Aorta (tissue), 5 donors: ENCODE measurements around the gene MPHOSPH9. TPM values are rescaled to one million over a fixed set of nuclear protein-coding genes. Genes with fewer than 3 reads are reported as not detected.

Source experiments
- ATAC-seq: fragments of 200-7000 bp; cut with Tn5 transposase; one replicate; pipeline ENCODE4 v1.9.1; 2022; ENCODE audit warnings: moderate library complexity; ENCODE audit not compliant: low FRiP score
- DNase-seq, 2 donors: peaks; one replicate each; pipeline ENCODE4 v3.0.0-alpha.2; 2020
- H3K27ac ChIP-seq, 2 donors: one replicate each; pipeline ENCODE4 v1.5.1; 2013; ENCODE audit warnings: low read length in 2 of 2, mild to moderate bottlenecking in 2 of 2, moderate library complexity in 2 of 2, control low read depth in 1 of 2, inconsistent platforms in 1 of 2, low read depth in 1 of 2
- H3K27me3 ChIP-seq, 2 donors: one replicate each; pipeline ENCODE4 v1.6.1; 2013; ENCODE audit warnings: control low read depth in 1 of 2, low read length in 1 of 2, mild to moderate bottlenecking in 1 of 2, moderate library complexity in 1 of 2; ENCODE audit not compliant: insufficient read depth in 2 of 2, control insufficient read depth in 1 of 2
- H3K36me3 ChIP-seq, 2 donors: one replicate each; pipeline ENCODE4 v1.6.1; 2013; ENCODE audit warnings: control low read depth in 1 of 2, low read length in 1 of 2, mild to moderate bottlenecking in 1 of 2; ENCODE audit not compliant: insufficient read depth in 2 of 2, control insufficient read depth in 1 of 2
- H3K4me1 ChIP-seq, 2 donors: one replicate each; pipeline ENCODE4 v1.6.1; 2013; ENCODE audit warnings: low read length in 2 of 2, control low read depth in 1 of 2, mild to moderate bottlenecking in 1 of 2, moderate library complexity in 1 of 2; ENCODE audit not compliant: insufficient read depth in 2 of 2, control insufficient read depth in 1 of 2
- H3K4me3 ChIP-seq, 2 donors: one replicate each; pipeline ENCODE4 v1.5.1; 2013; ENCODE audit warnings: low read length in 2 of 2, control low read depth in 1 of 2, mild to moderate bottlenecking in 1 of 2
- H3K9me3 ChIP-seq: one replicate; pipeline ENCODE4 v1.6.1; 2013; ENCODE audit warnings: mild to moderate bottlenecking, low read length; ENCODE audit not compliant: control insufficient read depth
- WGBS, 2 donors: extraction: QIAGEN DNeasy Blood & Tissue Kit; methylation state at CpG; one replicate each; pipeline ENCODE4 v1.1.7; 2013; 5-methylcytosine and 5-hydroxymethylcytosine counted together
- intact Hi-C, 2 donors: fragments of 100-400 bp; cut with DNase I; formaldehyde crosslinking; loops; one replicate each; pipeline versions ENCODE4 v1.14.2 to v1.15.0; 2022
- polyA plus RNA-seq, 2 donors: library from polyadenylated mRNA; stranded (reverse); fragments of 200-250 nt; gene quantifications; one replicate each; pipeline ENCODE4 v1.2.3, GENCODE V29; 2013
- total RNA-seq, 2 donors: library from RNA; stranded (reverse); fragmentation: NEBNext Ultra II Directional; extraction: Animal tissue kit (Norgen Biotek cat#: 25700); gene quantifications; one replicate each; pipeline ENCODE4 v1.2.1, GENCODE V29; 2021
- donor health status: healthy with polysubstance abuse.
- donor health status: Bipolar disorder and iron deficiency.
- donor health status: DM: no; HTN: no; CAD: no.
- donor health status: DM: no; HTN: no; CAD: no.
- donor health status: DM: yes; HTN: yes; CAD: no.

Gene MPHOSPH9
- total and polyA plus RNA-seq, 4 donors = 2.0 to 25.1 (median 9.3) TPM

DNA sequence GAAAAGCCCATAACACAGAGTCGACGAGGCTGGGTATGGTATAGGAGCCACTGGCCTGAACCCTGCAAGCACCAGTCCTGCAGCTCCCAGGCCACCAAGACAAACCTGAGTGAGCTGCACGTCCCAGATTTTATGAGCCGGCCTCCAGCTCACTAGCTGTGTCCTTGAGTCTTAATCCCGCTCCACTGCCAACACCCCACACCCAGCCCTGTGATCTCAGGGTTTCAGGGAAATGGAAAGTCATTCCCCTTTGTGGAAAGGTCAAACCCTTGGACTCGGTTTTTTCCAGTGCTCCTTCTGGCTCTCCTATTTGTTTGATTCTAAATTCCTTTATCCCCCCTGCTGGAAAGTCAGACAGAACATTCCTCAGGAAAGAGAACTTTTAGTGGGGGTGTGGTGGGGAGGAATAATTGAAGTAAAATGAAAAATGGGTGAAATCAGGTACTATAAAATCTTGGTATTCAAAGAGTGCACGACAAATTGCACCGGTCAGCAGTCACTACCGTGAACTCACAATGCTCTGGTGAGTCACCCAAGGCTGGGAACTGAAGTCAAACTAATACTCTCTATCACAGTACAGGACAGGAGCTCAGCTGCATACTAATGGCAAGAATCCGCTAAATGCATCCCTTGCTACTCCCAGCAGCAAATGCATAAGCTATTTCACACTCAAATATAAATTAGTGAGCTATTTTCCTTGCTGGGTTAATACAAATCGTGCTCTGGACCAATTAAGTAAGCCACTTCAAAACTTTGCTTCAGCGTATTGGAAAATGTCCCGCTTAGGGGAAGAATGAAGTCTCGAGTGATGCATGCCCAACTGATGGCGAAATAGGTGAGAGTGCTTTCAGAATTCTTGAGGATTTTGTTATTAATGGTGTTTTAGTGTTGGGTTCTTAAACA lies 91.1 kb downstream of the MPHOSPH9 start:
- peak; percentile 77 to 83 for DNase-seq
- 57 to 59% methylated on average over 15 of the region's 15 CpGs for WGBS, 2 donors
- Histone ChIP-seq H3K27me3 (no peaks in the 10 kb centered on the region), H3K9me3 (no peaks in the 10 kb centered on the region), H3K27ac (peak overlapping the region in 1 of 2 donors; percentile 23), H3K4me1 (no peaks in the 10 kb centered on the region), H3K36me3 (no peaks in the 10 kb centered on the region), H3K4me3 (no peak overlapping the region)
- ATAC-seq = peak; percentile 85
- intact Hi-C loops = no loop called here

DNA sequence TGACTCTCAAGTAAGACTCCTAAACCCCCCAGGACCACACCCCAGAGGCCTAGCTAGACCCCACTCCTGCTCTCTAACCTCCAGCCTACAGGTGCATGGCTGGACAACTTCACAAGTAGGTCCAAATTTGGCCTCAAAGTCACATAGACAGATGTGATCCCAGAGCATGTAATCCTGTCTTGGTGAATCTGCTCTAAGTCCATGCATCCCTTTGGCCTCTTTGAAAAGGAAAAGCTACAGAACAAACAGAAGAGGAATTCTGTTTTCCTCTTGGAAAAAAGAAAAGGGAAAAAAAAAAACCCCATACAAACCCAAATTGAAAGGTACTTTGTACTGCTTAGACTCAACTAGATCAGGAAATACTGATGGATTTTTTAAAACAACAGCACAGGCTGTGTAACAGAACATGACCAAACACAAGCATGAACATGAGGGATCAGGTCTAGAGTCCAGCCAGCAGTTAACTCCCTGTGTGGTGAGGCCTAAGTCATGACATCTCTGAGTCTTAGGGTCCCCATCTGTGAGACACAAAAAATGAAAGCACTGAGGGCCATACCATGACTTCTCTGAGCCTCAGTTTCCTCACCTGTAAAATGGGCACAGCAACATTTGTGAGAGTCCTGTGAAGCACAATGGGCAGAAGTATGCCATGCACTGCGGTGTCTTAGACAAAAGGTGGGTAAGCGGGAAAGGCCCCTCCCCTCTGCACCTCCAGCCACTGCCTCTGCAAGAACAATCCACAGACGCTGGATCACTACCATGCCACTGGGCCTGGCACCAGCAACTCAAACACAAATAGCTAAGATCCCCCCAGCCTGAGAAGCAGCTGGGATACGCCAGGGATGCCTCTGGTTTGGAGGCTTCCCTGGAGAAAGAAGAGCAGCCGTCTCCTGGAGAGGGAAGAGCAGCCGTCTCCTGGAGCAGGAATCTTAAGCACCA lies 92.0 kb downstream of the MPHOSPH9 start:
- DNase-seq = no peak
- intact Hi-C loops = no loop called here
- Histone ChIP-seq H3K4me3 (no peak overlapping the region), H3K4me1 (no peaks in the 10 kb centered on the region), H3K36me3 (no peaks in the 10 kb centered on the region), H3K27ac (peak overlapping the region in 1 of 2 donors; percentile 41), H3K9me3 (no peaks in the 10 kb centered on the region), H3K27me3 (no peaks in the 10 kb centered on the region)
- peak; percentile 30 for ATAC-seq
- 90 to 93% methylated on average over 6 of the region's 6 CpGs for WGBS, 2 donors

DNA sequence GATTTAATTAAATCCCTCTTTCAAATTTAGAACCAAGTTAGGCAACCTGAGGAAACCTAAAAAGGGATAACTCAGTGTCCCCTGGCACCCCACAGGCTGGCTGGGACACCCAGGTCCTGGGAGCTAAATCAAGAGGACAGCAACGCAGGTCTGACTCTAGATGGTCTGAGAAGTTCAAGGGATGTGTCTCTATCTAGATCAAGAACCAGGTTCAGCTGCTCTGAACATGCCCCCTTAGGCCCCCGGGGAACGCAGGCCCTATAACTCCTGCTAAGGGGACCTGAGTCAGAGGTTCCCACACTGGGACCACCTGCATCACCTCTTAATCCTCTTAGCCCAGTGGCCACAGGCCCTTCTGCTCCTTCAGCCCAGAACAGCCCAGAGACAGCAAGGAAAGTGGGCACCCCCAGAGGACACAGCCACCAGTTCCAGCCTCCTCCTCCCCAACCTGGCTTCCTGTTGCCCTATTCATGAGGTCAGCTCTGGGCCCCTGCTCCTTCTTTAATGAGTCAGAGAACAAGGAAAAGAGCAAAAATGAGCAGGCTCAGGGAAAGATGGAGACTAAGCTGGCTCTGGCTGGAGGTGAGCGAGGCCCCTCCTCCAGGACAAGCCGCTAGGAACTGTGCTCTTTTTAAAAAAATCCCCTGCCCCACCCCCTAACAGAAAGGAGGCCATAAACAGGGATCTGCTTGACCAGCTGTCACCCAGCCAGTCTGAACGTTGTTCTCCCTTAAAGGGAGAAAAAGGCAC lies 92.8 kb downstream of the MPHOSPH9 start:
- H3K4me1 ChIP-seq = no peaks in the 10 kb centered on the region
- intact Hi-C loops = no loop called here

GRCh38 chr12:123135688-123136087 lies 97.3 kb downstream of the MPHOSPH9 start:
- peak in 1 of 2 donors; percentile 5 for DNase-seq
- H3K4me1 ChIP-seq = no peaks in the 10 kb centered on the region
- no peak overlapping the region for H3K27ac ChIP-seq
- intact Hi-C loops = no loop called here
- H3K36me3 ChIP-seq = no peaks in the 10 kb centered on the region
- no peaks in the 10 kb centered on the region for H3K27me3 ChIP-seq
- H3K9me3 ChIP-seq = no peaks in the 10 kb centered on the region
- ATAC-seq = no peak
- no peak overlapping the region for H3K4me3 ChIP-seq
- 74 to 75% methylated on average over 8 of the region's 8 CpGs for WGBS, 2 donors

More for the DNA sequence above, 92.8 kb downstream of the MPHOSPH9 start:
- Histone ChIP-seq H3K36me3 (no peaks in the 10 kb centered on the region), H3K27ac (peak overlapping the region in 1 of 2 donors; percentile 41), H3K9me3 (no peaks in the 10 kb centered on the region), H3K27me3 (no peaks in the 10 kb centered on the region), H3K4me3 (no peak overlapping the region)
- DNase-seq (peak in 1 of 2 donors; percentile 53), ATAC-seq (peak; percentile 31)
- 61 to 69% methylated on average over 6 of the region's 6 CpGs for WGBS, 2 donors

DNA sequence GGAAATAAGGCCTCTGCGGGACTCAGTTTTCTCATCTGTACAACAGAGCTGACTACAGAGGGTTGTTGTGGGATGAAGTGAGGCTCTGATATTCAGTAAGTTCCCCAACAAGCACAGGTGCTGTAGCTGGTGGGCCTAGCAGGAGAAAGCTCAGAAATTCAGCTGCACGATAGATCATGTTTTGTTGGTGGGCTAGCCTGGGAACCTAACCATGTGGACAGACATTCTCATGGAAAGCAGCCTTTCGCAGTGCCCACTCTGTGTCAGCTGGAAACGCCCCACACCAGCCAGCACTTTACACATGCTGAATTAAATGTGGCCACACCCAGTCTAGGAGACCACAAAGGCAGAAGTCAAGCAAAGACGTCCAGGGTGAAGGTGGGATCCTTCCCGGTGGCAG lies 98.1 kb downstream of the MPHOSPH9 start:
- no peak overlapping the region for H3K27ac ChIP-seq
- DNase-seq (peak in 1 of 2 donors; percentile 32), ATAC-seq (no peak)
- H3K4me1 ChIP-seq = no peaks in the 10 kb centered on the region
- no peak overlapping the region for H3K4me3 ChIP-seq
- intact Hi-C loops = no loop called here
- H3K36me3 ChIP-seq = no peaks in the 10 kb centered on the region
- 96 to 97% methylated on average over 6 of the region's 6 CpGs for WGBS, 2 donors
- H3K27me3 ChIP-seq = no peaks in the 10 kb centered on the region
- no peaks in the 10 kb centered on the region for H3K9me3 ChIP-seq

DNA sequence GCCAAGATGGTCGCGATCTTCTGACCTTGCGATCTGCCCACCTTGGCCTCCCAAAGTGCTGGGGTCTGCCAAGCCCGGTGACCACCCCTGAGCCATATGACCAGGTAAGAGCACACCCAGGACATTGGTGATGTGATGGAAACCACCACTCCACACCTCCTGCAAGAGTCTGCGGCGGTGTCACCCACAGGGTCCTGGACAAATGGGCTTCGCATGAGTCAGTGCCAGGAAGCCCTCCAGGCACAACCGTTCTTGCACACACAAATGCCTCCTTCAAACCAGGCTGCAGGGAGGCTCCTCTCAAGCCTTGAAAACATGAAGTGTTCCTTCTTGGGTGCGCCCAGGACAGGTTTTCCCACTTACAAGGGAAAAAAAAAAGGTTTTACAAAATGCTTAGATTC lies 98.7 kb downstream of the MPHOSPH9 start:
- intact Hi-C loops = no loop called here
- Histone ChIP-seq H3K36me3 (no peaks in the 10 kb centered on the region), H3K27me3 (no peaks in the 10 kb centered on the region), H3K4me1 (no peaks in the 10 kb centered on the region), H3K27ac (no peak overlapping the region), H3K4me3 (no peak overlapping the region), H3K9me3 (no peaks in the 10 kb centered on the region)
- peak in 1 of 2 donors; percentile 62 for DNase-seq
- ATAC-seq = no peak
- WGBS, 2 donors = 96 to 97% methylated on average over 9 of the region's 9 CpGs

DNA sequence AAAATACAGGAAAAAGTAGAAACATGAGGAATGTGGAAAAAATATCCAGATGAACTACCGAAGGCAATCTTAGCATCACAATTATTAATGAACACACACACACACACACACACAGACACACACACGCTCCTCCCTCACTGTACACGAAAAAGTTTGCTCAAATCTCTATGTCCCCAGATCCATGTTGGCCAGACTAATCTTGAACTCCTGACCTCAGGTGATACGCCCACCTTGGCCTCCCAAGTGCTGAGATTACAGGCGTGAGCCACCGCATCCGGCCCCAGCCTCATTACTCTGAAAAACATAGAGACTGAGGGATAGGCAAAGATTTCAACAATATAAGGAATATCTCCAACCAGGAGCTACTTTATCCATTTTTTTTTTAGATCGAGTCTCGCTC lies 99.2 kb downstream of the MPHOSPH9 start:
- ATAC-seq = no peak
- Histone ChIP-seq H3K27me3 (no peaks in the 10 kb centered on the region), H3K36me3 (no peaks in the 10 kb centered on the region), H3K27ac (no peak overlapping the region), H3K4me3 (no peak overlapping the region), H3K9me3 (no peaks in the 10 kb centered on the region), H3K4me1 (no peaks in the 10 kb centered on the region)
- peak in 1 of 2 donors; percentile 38 for DNase-seq
- 91 to 93% methylated on average over 9 of the region's 9 CpGs for WGBS, 2 donors
- intact Hi-C loops = no loop called here

DNA sequence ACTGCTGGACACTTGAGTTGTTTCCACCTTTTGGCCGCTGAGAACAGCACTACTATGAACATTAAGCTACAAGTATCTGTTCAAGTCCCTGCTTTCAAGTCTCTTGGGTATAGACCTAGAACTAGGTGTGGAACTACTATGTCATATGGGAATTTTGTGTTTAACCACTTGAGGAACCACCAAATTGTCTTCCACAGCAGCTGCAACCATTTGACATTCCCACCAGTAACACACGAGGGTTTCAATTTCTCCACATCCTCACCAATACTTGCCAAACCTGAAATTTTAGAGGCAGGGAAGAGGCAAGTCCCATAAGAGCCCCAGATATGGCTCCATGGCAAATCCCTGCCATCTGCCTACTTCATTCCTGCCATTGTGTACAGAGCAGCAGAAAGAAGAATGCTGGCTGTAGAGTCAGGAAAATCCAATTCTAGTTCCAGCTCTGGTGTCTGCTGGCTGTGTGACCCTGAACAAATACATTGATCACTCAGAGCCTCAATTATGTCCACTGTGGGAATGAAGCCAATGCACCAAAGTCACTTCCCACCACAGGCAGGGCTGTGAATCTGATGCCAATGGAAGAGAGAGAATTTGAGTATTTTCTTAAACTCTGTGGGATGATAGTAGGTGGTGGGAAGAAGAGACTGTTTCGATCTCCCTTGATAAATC lies 99.9 kb downstream of the MPHOSPH9 start:
- intact Hi-C loops = no loop called here
- 90 to 91% methylated on average over 3 of the region's 3 CpGs for WGBS, 2 donors
- Histone ChIP-seq H3K4me1 (no peaks in the 10 kb centered on the region), H3K27ac (no peak overlapping the region), H3K4me3 (no peak overlapping the region), H3K27me3 (no peaks in the 10 kb centered on the region), H3K9me3 (no peaks in the 10 kb centered on the region), H3K36me3 (no peaks in the 10 kb centered on the region)
- no peak for DNase-seq
- no peak for ATAC-seq
